Neural cell (in vitro differentiated cells): Measurements from ENCODE around the gene SPATA9.

Source experiments
- EZH2 ChIP-seq: fragments of 200-600, 300-800 bp; shearing (Covaris generic), sonication (generic); IDR thresholded peaks from 2 replicates; pipeline ENCODE4 v1.6.1; 2014; ENCODE audit warnings: antibody characterized with exemption, low read length, borderline replicate concordance, mild to moderate bottlenecking; ENCODE audit not compliant: insufficient read depth, poor library complexity, severe bottlenecking
- POLR2AphosphoS5 ChIP-seq: IDR thresholded peaks from 2 replicates; pipeline ENCODE4 v1.6.1; 2012
- SMC3 ChIP-seq: fragments of 450-650 bp; conservative IDR thresholded peaks from 2 replicates; pipeline ENCODE4 v1.6.1; 2014; ENCODE audit warnings: antibody characterized with exemption, mild to moderate bottlenecking, moderate library complexity; ENCODE audit not compliant: poor library complexity
- TAF1 ChIP-seq: IDR thresholded peaks from 2 replicates; pipeline ENCODE4 v1.6.1; 2012; ENCODE audit warnings: low read depth
- TF ChIP-seq, protein P1 (sequence below): fragments of 450-650 bp; IDR thresholded peaks from 2 replicates; pipeline ENCODE4 v1.5.1; 2014; ENCODE audit warnings: antibody characterized with exemption, mild to moderate bottlenecking, moderate library complexity; ENCODE audit not compliant: poor library complexity, severe bottlenecking
- TF ChIP-seq, protein P2 (sequence below): IDR thresholded peaks from 2 replicates; pipeline ENCODE4 v1.6.1; 2012; ENCODE audit warnings: borderline replicate concordance

DNA sequence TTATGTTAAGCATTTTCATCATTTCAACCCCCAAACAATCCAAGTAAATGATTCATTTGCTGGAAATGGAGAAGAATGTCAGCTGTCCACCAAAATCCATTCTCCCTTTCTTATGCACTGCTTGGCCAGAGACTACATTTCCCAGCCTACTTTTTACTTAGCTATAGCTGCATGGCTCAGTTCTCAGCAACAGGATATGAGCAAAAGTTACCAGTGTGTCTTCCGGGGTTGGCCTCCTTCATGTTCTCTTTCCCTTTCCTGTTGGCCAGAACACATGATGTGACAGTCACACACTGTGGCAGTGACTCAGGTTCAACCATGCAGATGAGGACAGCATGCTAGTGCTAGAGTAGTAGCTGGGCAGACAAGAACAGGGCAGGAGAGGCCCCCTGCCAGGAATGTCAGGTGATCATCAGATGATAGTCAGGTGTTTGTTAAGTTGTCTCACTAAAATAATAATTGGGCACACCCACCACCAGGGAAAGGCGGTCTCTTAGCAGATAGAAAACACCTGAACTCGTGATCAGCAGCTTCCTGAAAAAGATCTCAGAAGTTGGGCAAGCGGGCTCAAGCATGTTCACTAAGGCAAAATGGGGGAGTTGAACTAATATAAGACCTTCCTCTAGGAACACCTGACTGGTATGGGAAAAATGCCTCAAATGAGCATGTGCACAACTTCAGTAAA is 50.7 kb downstream of the SPATA9 start:
- no peak for TF ChIP-seq TAF1
- no peak for TF ChIP-seq EZH2
- TF ChIP-seq POLR2AphosphoS5 = no peak
- TF ChIP-seq, protein P1, sequence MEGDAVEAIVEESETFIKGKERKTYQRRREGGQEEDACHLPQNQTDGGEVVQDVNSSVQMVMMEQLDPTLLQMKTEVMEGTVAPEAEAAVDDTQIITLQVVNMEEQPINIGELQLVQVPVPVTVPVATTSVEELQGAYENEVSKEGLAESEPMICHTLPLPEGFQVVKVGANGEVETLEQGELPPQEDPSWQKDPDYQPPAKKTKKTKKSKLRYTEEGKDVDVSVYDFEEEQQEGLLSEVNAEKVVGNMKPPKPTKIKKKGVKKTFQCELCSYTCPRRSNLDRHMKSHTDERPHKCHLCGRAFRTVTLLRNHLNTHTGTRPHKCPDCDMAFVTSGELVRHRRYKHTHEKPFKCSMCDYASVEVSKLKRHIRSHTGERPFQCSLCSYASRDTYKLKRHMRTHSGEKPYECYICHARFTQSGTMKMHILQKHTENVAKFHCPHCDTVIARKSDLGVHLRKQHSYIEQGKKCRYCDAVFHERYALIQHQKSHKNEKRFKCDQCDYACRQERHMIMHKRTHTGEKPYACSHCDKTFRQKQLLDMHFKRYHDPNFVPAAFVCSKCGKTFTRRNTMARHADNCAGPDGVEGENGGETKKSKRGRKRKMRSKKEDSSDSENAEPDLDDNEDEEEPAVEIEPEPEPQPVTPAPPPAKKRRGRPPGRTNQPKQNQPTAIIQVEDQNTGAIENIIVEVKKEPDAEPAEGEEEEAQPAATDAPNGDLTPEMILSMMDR = no peak
- TF ChIP-seq, protein P2, sequence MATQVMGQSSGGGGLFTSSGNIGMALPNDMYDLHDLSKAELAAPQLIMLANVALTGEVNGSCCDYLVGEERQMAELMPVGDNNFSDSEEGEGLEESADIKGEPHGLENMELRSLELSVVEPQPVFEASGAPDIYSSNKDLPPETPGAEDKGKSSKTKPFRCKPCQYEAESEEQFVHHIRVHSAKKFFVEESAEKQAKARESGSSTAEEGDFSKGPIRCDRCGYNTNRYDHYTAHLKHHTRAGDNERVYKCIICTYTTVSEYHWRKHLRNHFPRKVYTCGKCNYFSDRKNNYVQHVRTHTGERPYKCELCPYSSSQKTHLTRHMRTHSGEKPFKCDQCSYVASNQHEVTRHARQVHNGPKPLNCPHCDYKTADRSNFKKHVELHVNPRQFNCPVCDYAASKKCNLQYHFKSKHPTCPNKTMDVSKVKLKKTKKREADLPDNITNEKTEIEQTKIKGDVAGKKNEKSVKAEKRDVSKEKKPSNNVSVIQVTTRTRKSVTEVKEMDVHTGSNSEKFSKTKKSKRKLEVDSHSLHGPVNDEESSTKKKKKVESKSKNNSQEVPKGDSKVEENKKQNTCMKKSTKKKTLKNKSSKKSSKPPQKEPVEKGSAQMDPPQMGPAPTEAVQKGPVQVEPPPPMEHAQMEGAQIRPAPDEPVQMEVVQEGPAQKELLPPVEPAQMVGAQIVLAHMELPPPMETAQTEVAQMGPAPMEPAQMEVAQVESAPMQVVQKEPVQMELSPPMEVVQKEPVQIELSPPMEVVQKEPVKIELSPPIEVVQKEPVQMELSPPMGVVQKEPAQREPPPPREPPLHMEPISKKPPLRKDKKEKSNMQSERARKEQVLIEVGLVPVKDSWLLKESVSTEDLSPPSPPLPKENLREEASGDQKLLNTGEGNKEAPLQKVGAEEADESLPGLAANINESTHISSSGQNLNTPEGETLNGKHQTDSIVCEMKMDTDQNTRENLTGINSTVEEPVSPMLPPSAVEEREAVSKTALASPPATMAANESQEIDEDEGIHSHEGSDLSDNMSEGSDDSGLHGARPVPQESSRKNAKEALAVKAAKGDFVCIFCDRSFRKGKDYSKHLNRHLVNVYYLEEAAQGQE = no peak
- no peak for TF ChIP-seq SMC3
